Tibial artery (tissue), 4 donors: ENCODE results near the gene RBBP5.

Experiments
- DNase-seq, 2 donors: peaks; one replicate each; pipeline ENCODE4 v3.0.0-alpha.2; 2019
- H3K27ac ChIP-seq, 2 donors: fragments of 200-600 bp; sonication (generic) in 1 of 2; 1 replicate in 1 of 2; 2 replicates in 1 of 2; pipeline ENCODE4 v1.5.1; 2018 to 2019; ENCODE audit warnings: mild to moderate bottlenecking in 1 of 2
- H3K27me3 ChIP-seq, 2 donors: fragments of 200-600 bp; sonication (generic) in 1 of 2; one replicate each; pipeline versions ENCODE4 v1.5.1 to v1.6.0; 2016 to 2019
- H3K36me3 ChIP-seq, 3 donors: fragments of 200-600 bp; sonication (generic) in 2 of 3; one replicate each; pipeline ENCODE4 v1.5.1; 2016 to 2019; ENCODE audit warnings: mild to moderate bottlenecking in 2 of 3
- H3K4me1 ChIP-seq, 4 donors: fragments of 200-600 bp; sonication (generic) in 2 of 4; 1 replicate in 3 of 4; 2 replicates in 1 of 4; pipeline ENCODE4 v1.5.1; 2016 to 2019
- H3K4me3 ChIP-seq, 2 donors: fragments of 200-600 bp; sonication (generic) in 1 of 2; 1 replicate in 1 of 2; 2 replicates in 1 of 2; pipeline ENCODE4 v1.5.1; 2018 to 2019; ENCODE audit warnings: mild to moderate bottlenecking in 2 of 2
- H3K9me3 ChIP-seq, 3 donors: fragments of 200-600 bp; sonication (generic) in 1 of 3; one replicate each; pipeline ENCODE4 v1.5.1; 2016 to 2019
- CTCF ChIP-seq, 2 experiments: fragments of 200-600 bp in 1 of 2; fragments of 450-650 bp in 1 of 2; IDR thresholded peaks; one replicate each; pipeline ENCODE4 v1.5.1; 2017 to 2019; ENCODE audit warnings: antibody characterized with exemption in 2 of 2, mild to moderate bottlenecking in 1 of 2, moderate library complexity in 1 of 2
- intact Hi-C: fragments of 100-400 bp; cut with DNase I; formaldehyde crosslinking; loops from one replicate; pipeline ENCODE4 v1.15.0; 2023; ENCODE audit warnings: low total_unique reads

RBBP5 gene

GRCh38 chr1:205069371-205070125 is 52.2 kb downstream of the RBBP5 start:
- peak; percentile 14 to 60 for DNase-seq
- Histone ChIP-seq H3K9me3 (no peaks in the 10 kb centered on the region), H3K36me3 (no peaks in the 10 kb centered on the region), H3K4me3 (no peak overlapping the region), H3K27me3 (no peaks in the 10 kb centered on the region), H3K27ac (no peak overlapping the region), H3K4me1 (no peaks in the 10 kb centered on the region)
- TF ChIP-seq CTCF (IDR thresholded peaks at IDR 0.05) = no peak
- intact Hi-C loops = no loop called here

GRCh38 chr1:205068457-205069040 is 53.2 kb downstream of the RBBP5 start:
- Histone ChIP-seq H3K9me3 (no peaks in the 10 kb centered on the region), H3K36me3 (no peaks in the 10 kb centered on the region), H3K27ac (no peak overlapping the region), H3K4me1 (no peaks in the 10 kb centered on the region), H3K4me3 (no peak overlapping the region), H3K27me3 (no peaks in the 10 kb centered on the region)
- no peak for DNase-seq
- no peak for TF ChIP-seq CTCF (IDR thresholded peaks at IDR 0.05)
- intact Hi-C loops = no loop called here

- H3K4me3 ChIP-seq = no peak overlapping the region
- no peak overlapping the region for H3K27ac ChIP-seq
- no peaks in the 10 kb centered on the region for H3K27me3 ChIP-seq
- H3K9me3 ChIP-seq = no peaks in the 10 kb centered on the region
- intact Hi-C loops = no loop called here
- TF ChIP-seq CTCF (IDR thresholded peaks at IDR 0.05) = no peak
- H3K36me3 ChIP-seq = no peaks in the 10 kb centered on the region
- H3K4me1 ChIP-seq = no peaks in the 10 kb centered on the region
- DNase-seq = peak in 1 of 2 donors; percentile 38
Observed at GRCh38 chr1:205068001-205068400, 53.8 kb downstream of the RBBP5 start.

GRCh38 chr1:205067031-205067430 is 54.7 kb downstream of the RBBP5 start:
- Histone ChIP-seq H3K27me3 (no peaks in the 10 kb centered on the region), H3K36me3 (no peaks in the 10 kb centered on the region), H3K9me3 (no peaks in the 10 kb centered on the region), H3K4me1 (no peaks in the 10 kb centered on the region), H3K27ac (no peak overlapping the region), H3K4me3 (no peak overlapping the region)
- DNase-seq = peak in 1 of 2 donors; percentile 49
- no peak for TF ChIP-seq CTCF (IDR thresholded peaks at IDR 0.05)
- intact Hi-C loops = no loop called here

DNA sequence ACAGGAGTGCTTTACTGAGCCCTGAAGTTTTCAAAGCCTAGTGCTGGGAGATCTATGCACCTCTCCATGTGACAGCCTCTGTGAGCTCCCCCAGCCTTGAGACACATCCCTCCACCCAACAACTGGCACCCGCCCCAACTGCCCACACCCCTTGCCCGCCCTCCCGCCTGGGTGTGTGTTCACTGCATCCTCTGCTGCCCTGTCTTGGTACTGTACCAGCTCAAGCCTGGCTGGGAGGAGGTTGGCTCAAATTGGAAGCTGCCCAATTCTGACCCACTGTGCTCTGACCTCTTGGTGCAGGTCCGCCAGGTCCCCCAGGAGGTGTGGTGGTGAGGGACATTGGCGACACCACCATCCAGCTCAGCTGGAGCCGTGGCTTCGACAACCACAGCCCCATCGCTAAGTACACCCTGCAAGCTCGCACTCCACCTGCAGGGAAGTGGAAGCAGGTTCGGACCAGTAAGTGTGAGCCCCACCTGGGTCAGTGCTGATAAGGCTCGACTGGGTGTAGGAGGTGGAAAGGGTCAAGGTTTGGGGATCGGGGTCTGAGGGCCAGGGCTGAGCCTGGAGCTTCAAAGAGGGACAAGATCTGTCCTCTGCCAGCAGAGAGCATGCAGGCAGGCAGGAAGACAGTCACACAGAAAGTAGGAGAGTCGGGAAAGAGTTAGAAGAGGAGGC is 55.5 kb downstream of the RBBP5 start:
- no peak overlapping the region for H3K27ac ChIP-seq
- no peak for TF ChIP-seq CTCF (IDR thresholded peaks at IDR 0.05)
- H3K36me3 ChIP-seq = no peaks in the 10 kb centered on the region
- no peaks in the 10 kb centered on the region for H3K27me3 ChIP-seq
- H3K4me1 ChIP-seq = peaks cover 0 to 6% (median 2%) of the 10 kb centered on the region in 4 donors
- peak in 1 of 2 donors; percentile 56 for DNase-seq
- H3K4me3 ChIP-seq = no peak overlapping the region
- intact Hi-C loops = no loop called here
- H3K9me3 ChIP-seq = no peaks in the 10 kb centered on the region
